ENCODE measurements around the gene NOTUM. TPM values are rescaled to one million over a fixed set of nuclear protein-coding genes. Genes with fewer than 3 reads are reported as not detected.

NOTUM gene
- total and polyA plus RNA-seq, 9 of the 15 experiments (the other 6 are each of a cell fraction or from before 2014, with no cell fraction given), result 0.03 to 14.0 (median 4.1) TPM

DNA sequence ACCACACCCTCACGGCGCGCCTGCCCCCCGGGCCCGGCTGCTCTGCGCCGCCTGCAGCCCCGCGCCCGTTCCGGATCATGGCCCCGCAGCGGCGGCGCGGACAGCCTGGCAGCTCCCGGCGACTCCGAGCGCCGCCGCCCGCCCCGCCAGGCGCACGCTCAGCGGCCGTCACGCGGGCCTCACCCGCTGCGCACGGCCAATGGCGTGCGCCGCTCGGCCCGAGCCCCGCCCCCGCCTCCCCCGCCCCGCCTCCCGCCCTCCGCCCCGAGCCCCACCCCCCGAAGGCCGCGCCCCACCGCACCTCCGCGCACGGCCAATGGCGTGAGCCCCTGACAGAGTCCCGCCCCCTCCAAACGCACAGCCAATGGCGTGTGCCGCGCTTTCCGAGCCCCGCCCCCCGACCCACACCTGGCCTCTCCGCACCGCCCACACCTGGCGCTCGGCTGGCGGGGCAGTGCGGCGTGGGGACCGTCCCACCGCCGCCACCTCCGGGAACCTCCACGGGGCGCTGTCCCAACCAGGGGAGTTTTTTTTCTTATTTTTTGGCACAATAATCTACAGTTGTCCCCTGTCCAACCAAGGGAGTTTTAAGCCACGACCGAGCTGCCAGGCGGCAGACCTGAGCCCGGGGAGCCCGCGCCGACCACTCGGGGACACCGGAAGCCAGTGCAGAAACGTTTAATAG is 49.6 kb downstream of the NOTUM start, which contains the start of gene PCYT2 (continued):
- no peak for TF ChIP-seq ZNF592 (IDR thresholded peaks at IDR 0.05)
- TF ChIP-seq ZNF146 (CRISPR knock-in tag; IDR thresholded peaks at IDR 0.05; ENCODE audit: unreplicated experiment), result no peak
- TF ChIP-seq DIDO1 (tag; IDR thresholded peaks at IDR 0.05; ENCODE audit: low read depth), result no peak
- no peak for TF ChIP-seq ZNF518B (CRISPR knock-in tag; IDR thresholded peaks at IDR 0.05)
- no peak for TF ChIP-seq MCM7 (IDR thresholded peaks at IDR 0.05)
- TF ChIP-seq HNRNPUL1 (IDR thresholded peaks at IDR 0.05; ENCODE audit: low read length), result no peak
- TF ChIP-seq PYGO2 (tag; IDR thresholded peaks at IDR 0.05), result no peak
- TF ChIP-seq TAF9B (IDR thresholded peaks at IDR 0.05; ENCODE audit: partially characterized antibody), result no peak
- TF ChIP-seq ATF1 (CRISPR knock-in tag; IDR thresholded peaks at IDR 0.05), result no peak
- TF ChIP-seq ATF1 (tag; IDR thresholded peaks at IDR 0.05), result no peak
- TF ChIP-seq ZNF174 (CRISPR knock-in tag; IDR thresholded peaks at IDR 0.05), result no peak
- peak; percentile 11; the same call in 1 of the 2 replicates for TF ChIP-seq HNRNPL (IDR thresholded peaks at IDR 0.05; ENCODE audit: low read depth, low read length)
- TF ChIP-seq, protein P1, sequence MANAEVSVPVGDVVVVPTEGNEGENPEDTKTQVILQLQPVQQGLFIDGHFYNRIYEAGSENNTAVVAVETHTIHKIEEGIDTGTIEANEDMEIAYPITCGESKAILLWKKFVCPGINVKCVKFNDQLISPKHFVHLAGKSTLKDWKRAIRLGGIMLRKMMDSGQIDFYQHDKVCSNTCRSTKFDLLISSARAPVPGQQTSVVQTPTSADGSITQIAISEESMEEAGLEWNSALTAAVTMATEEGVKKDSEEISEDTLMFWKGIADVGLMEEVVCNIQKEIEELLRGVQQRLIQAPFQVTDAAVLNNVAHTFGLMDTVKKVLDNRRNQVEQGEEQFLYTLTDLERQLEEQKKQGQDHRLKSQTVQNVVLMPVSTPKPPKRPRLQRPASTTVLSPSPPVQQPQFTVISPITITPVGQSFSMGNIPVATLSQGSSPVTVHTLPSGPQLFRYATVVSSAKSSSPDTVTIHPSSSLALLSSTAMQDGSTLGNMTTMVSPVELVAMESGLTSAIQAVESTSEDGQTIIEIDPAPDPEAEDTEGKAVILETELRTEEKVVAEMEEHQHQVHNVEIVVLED (CRISPR knock-in tag; IDR thresholded peaks at IDR 0.05), result peak; percentile 73
- TF ChIP-seq TEAD1 (CRISPR knock-in tag; IDR thresholded peaks at IDR 0.05), result no peak
- no peak for TF ChIP-seq ZNF212 (CRISPR knock-in tag; IDR thresholded peaks at IDR 0.05)
- TF ChIP-seq, protein P2, sequence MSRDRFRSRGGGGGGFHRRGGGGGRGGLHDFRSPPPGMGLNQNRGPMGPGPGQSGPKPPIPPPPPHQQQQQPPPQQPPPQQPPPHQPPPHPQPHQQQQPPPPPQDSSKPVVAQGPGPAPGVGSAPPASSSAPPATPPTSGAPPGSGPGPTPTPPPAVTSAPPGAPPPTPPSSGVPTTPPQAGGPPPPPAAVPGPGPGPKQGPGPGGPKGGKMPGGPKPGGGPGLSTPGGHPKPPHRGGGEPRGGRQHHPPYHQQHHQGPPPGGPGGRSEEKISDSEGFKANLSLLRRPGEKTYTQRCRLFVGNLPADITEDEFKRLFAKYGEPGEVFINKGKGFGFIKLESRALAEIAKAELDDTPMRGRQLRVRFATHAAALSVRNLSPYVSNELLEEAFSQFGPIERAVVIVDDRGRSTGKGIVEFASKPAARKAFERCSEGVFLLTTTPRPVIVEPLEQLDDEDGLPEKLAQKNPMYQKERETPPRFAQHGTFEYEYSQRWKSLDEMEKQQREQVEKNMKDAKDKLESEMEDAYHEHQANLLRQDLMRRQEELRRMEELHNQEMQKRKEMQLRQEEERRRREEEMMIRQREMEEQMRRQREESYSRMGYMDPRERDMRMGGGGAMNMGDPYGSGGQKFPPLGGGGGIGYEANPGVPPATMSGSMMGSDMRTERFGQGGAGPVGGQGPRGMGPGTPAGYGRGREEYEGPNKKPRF (IDR thresholded peaks at IDR 0.05; ENCODE audit: low read depth, low read length), result no peak
- TF ChIP-seq SMAD4 (CRISPR knock-in tag; conservative IDR thresholded peaks at IDR 0.05), result no peak
